K562 (cell line): Measurements from ENCODE around the gene CLSTN2. TPM values are rescaled to one million over a fixed set of nuclear protein-coding genes. Genes with fewer than 3 reads are reported as not detected.

Experiments
- ATAC-seq: fragments of 200-7000 bp; cut with Tn5 transposase; 3 replicates; pipeline ENCODE4 v1.9.1; 2020; ENCODE audit warnings: moderate library complexity
- BruUV-seq: library from RNA; stranded (reverse); fragments of 400-500 nt; replicated peaks from 2 replicates; lab custom pipeline; 2021; lab: Mats Ljungman, UMichigan
- CTCF ChIA-PET: fragments of 300-600 bp; formaldehyde crosslinking; extraction: SDS; loops from one replicate; lab custom pipeline; 2021; ENCODE audit warnings: low intra/inter-chr PET ratio; lab: Yijun Ruan, JAX
- POLR2A ChIA-PET: fragments of 300-600, 350-650 bp; sonication (Branson Sonifier 250); formaldehyde crosslinking; extraction: SDS; loops from one replicate; lab custom pipeline; 2021; ENCODE audit warnings: antibody characterized with exemption, inconsistent platforms; lab: Yijun Ruan, JAX
- DNase-seq, 4 experiments: peaks; one replicate each; pipeline versions ENCODE4 v3.0.0 to v3.0.0-alpha.2; 2011 to 2018; ENCODE audit warnings: low spot score in 3 of 4, mixed read lengths in 3 of 4; ENCODE audit errors: extremely low read depth in 1 of 4
- FAIRE-seq: peaks from 2 replicates; lab custom pipeline; 2011; peaks lifted over from hg19 to GRCh38; lab: Jason Lieb, UNC
- H2AFZ ChIP-seq: 2 replicates; pipeline ENCODE4 v1.6.0; 2011; ENCODE audit warnings: low read depth, low read length, control low read depth, inconsistent platforms
- H3K27ac ChIP-seq: fragments of 200-600 bp; 3 replicates; pipeline ENCODE4 v1.8.0; 2011; ENCODE audit warnings: low read depth, mild to moderate bottlenecking, control low read depth, inconsistent platforms, low read length, moderate library complexity, mixed read lengths; ENCODE audit errors: extremely low read depth
- H3K27me3 ChIP-seq, 2 experiments: fragments of 300-600 bp in 1 of 2; 2 replicates in 1 of 2; 3 replicates in 1 of 2; pipeline versions ENCODE4 v1.6.0 to v1.8.0; 2011; ENCODE audit warnings: inconsistent platforms in 2 of 2, low read length in 2 of 2, mild to moderate bottlenecking in 1 of 2, mixed read lengths in 1 of 2, moderate library complexity in 1 of 2; ENCODE audit not compliant: control insufficient read depth in 2 of 2, insufficient read depth in 2 of 2
- H3K36me3 ChIP-seq: fragments of 300-600 bp; 3 replicates; pipeline ENCODE4 v1.8.0; 2011; ENCODE audit warnings: mild to moderate bottlenecking, low read length, inconsistent platforms; ENCODE audit not compliant: control insufficient read depth, insufficient read depth
- H3K4me1 ChIP-seq, 2 experiments: fragments of 200-600 bp in 1 of 2; replicated peaks in 1 of 2; 2 replicates in 1 of 2; 3 replicates in 1 of 2; pipeline versions ENCODE4 v1.5.1 to v1.8.0; 2011; ENCODE audit warnings: inconsistent platforms in 2 of 2, low read length in 2 of 2, mild to moderate bottlenecking in 1 of 2, mixed read lengths in 1 of 2, moderate library complexity in 1 of 2; ENCODE audit not compliant: control insufficient read depth in 2 of 2, insufficient read depth in 2 of 2
- H3K4me2 ChIP-seq: 2 replicates; pipeline ENCODE4 v1.6.1; 2011; ENCODE audit warnings: low read length, control low read depth, inconsistent platforms, mixed read lengths; ENCODE audit not compliant: insufficient read depth
- H3K4me3 ChIP-seq: fragments of 200-600 bp; sonication (generic), shearing (Covaris generic); 2 replicates; pipeline ENCODE4 v1.5.1; 2016; ENCODE audit warnings: control low read depth, inconsistent platforms
- H3K79me2 ChIP-seq: fragments of 200-600 bp; 3 replicates; pipeline ENCODE4 v1.8.0; 2011; ENCODE audit warnings: low read length, inconsistent platforms; ENCODE audit not compliant: control insufficient read depth, insufficient read depth
- H3K9ac ChIP-seq, 2 experiments: 2 replicates each; pipeline versions ENCODE4 v1.6.0 to v1.6.1; 2011; ENCODE audit warnings: low read depth in 2 of 2, low read length in 2 of 2, control low read depth in 1 of 2, inconsistent platforms in 1 of 2, mild to moderate bottlenecking in 1 of 2, mixed read lengths in 1 of 2; ENCODE audit not compliant: insufficient read depth in 1 of 2
- H3K9me1 ChIP-seq: one replicate; pipeline ENCODE4 v1.6.0; 2011; ENCODE audit warnings: inconsistent platforms, mild to moderate bottlenecking, low read length, moderate library complexity; ENCODE audit not compliant: control insufficient read depth, insufficient read depth
- H3K9me3 ChIP-seq: replicated peaks from 2 replicates; pipeline ENCODE4 v1.5.1; 2011; ENCODE audit warnings: low read depth, low read length, inconsistent platforms; ENCODE audit not compliant: control insufficient read depth, insufficient read depth
- H4K20me1 ChIP-seq: replicated peaks from 2 replicates; pipeline ENCODE4 v1.6.1; 2011; ENCODE audit warnings: low read length, inconsistent platforms, mixed read lengths; ENCODE audit not compliant: control insufficient read depth, insufficient read depth
- TBL1XR1 ChIP-seq, 2 experiments: IDR thresholded peaks; 2 replicates each; pipeline ENCODE4 v1.6.1; 2012; ENCODE audit warnings: improper control_type of control experiment in 2 of 2, low read length in 2 of 2, mild to moderate bottlenecking in 1 of 2
- ZNF12 ChIP-seq: sonication (generic); formaldehyde crosslinking; IDR thresholded peaks from 2 replicates; pipeline ENCODE4 v1.4.0; 2020; ENCODE audit warnings: mild to moderate bottlenecking, missing genetic modification reagents
- ZNF551 ChIP-seq: fragments of 250-450 bp; sonication (Bioruptor Pico); IDR thresholded peaks from 2 replicates; pipeline ENCODE4 v1.5.0; 2021; ENCODE audit warnings: mild to moderate bottlenecking, moderate library complexity
- WGBS: fragments of 100-300 bp; shearing (Covaris generic); methylation state at CpG from one replicate; pipeline ENCODE4 v1.1.6; 2016; ENCODE audit warnings: low coverage, mixed read lengths; ENCODE audit not compliant: insufficient coverage; ENCODE audit errors: missing lambda C conversion rate; 5-methylcytosine and 5-hydroxymethylcytosine counted together
- in situ Hi-C: fragments of 300-500 bp; cut with MboI; formaldehyde crosslinking; loops from 4 replicates; pipeline ENCODE4 v1.15.0; 2018; ENCODE audit warnings: inconsistent platforms, mixed read lengths
- intact Hi-C: fragments of 100-400 bp; cut with micrococcal nuclease; formaldehyde crosslinking; loops from 2 replicates; pipeline ENCODE4 v1.14.2; 2022
- polyA plus RNA-seq, 8 experiments: library from polyadenylated mRNA; depleted of rRNA in 4 of 8; stranded (reverse) in 5 of 8; unstranded in 3 of 8; fragments of >200 nt; fragmentation: Nextera tagmentation in 2 of 8; fragmentation: Illumina TruSeq in 1 of 8; extraction: Ambion mirVana in 2 of 8; extraction: Trizol in 1 of 8; gene quantifications; 2 replicates each; pipeline versions ENCODE4 v1.2.1 to v1.2.3, GENCODE V29; 2011 to 2014; ENCODE audit warnings: inconsistent platforms in 1 of 8, missing spikeins in 1 of 8
- total RNA-seq, 7 experiments: library from RNA; depleted of rRNA in 6 of 7; stranded (reverse); fragments of >200 nt in 6 of 7; fragmentation: Illumina TruSeq in 2 of 7; extraction: Trizol in 2 of 7; gene quantifications; 2 replicates each; pipeline versions ENCODE4 v1.2.1 to v1.2.3, GENCODE V29; 2011 to 2021; ENCODE audit warnings: low replicate concordance in 1 of 7
- TF ChIP-seq, protein P1 (sequence below): IDR thresholded peaks from 2 replicates; pipeline ENCODE4 v1.6.1; 2014; ENCODE audit warnings: antibody characterized with exemption
- TF ChIP-seq, protein P2 (sequence below): IDR thresholded peaks from 3 replicates; pipeline ENCODE4 v1.6.1; 2011; ENCODE audit warnings: borderline replicate concordance, mild to moderate bottlenecking, moderate library complexity; ENCODE audit not compliant: insufficient read length; ENCODE audit errors: extremely low read depth
- TF ChIP-seq, protein P3 (sequence below): fragments of 450-650 bp; formaldehyde crosslinking; IDR thresholded peaks from 2 replicates; pipeline ENCODE4 v1.4.0; 2020; ENCODE audit warnings: mild to moderate bottlenecking, mixed read lengths

Gene CLSTN2
- total and polyA plus RNA-seq, 9 of the 15 experiments (the other 6 are each of a cell fraction or from before 2014, with no cell fraction given), result 0.02 to 0.04 (median 0.04) TPM; not detected in 6

DNA sequence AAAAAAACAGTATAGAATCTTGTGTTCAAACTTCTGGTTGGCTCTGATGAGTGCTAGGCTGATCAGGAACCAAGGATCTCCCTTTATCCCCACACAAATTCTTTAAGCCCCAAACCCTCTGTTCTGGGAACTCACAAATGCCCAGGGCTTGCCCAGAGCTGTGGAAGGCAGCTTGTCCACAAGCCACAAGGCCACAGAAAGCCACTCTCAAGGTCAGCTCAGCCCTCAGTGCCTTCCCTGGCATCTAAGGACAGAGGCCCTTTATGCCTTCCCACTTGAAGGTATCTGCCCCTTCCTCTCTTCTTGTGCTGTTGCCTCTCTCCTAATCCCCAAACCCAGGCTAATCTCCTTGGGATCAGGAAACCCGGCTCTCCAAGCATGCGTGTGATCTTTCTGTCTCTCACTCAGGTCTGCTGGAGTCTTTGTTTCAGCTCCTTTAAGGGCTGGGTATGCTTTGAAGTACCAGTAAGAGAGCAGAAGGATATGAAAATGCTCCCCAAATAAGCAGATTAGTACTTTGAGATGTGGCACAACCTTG is 597.9 kb downstream of the CLSTN2 start:
- 0% methylated on average over 1 of the region's 2 CpGs for WGBS

More for the DNA sequence above, 597.9 kb downstream of the CLSTN2 start:
- in situ Hi-C loops, result no loop called here
- ATAC-seq, result no peak
- H3K9me1 ChIP-seq, result no peaks in the 10 kb centered on the region
- no peaks in the 10 kb centered on the region for H3K9me3 ChIP-seq
- H3K27me3 ChIP-seq, result no peaks in the 10 kb centered on the region
- no peak for DNase-seq
- BruUV-seq, result no TSS peak
- H3K27ac ChIP-seq, result no peak overlapping the region
- FAIRE-seq, result no peak
- no peaks in the 10 kb centered on the region for H3K36me3 ChIP-seq
- H2AFZ ChIP-seq, result no peak overlapping the region
- H3K9ac ChIP-seq, result no peak overlapping the region
- H3K4me3 ChIP-seq, result no peak overlapping the region
- H3K79me2 ChIP-seq, result no peaks in the 10 kb centered on the region
- no peak overlapping the region for H3K4me2 ChIP-seq
- intact Hi-C loops, result no loop called here
- no peaks in the 10 kb centered on the region for H3K4me1 ChIP-seq
- no peaks in the 10 kb centered on the region for H4K20me1 ChIP-seq
- POLR2A ChIA-PET, result no interaction called here
- TF ChIP-seq, protein P1, sequence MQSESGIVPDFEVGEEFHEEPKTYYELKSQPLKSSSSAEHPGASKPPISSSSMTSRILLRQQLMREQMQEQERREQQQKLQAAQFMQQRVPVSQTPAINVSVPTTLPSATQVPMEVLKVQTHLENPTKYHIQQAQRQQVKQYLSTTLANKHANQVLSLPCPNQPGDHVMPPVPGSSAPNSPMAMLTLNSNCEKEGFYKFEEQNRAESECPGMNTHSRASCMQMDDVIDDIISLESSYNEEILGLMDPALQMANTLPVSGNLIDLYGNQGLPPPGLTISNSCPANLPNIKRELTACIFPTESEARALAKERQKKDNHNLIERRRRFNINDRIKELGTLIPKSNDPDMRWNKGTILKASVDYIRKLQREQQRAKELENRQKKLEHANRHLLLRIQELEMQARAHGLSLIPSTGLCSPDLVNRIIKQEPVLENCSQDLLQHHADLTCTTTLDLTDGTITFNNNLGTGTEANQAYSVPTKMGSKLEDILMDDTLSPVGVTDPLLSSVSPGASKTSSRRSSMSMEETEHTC, result no peak
- no peak for TF ChIP-seq ZNF551 (CRISPR knock-in tag)
- TF ChIP-seq, protein P2, sequence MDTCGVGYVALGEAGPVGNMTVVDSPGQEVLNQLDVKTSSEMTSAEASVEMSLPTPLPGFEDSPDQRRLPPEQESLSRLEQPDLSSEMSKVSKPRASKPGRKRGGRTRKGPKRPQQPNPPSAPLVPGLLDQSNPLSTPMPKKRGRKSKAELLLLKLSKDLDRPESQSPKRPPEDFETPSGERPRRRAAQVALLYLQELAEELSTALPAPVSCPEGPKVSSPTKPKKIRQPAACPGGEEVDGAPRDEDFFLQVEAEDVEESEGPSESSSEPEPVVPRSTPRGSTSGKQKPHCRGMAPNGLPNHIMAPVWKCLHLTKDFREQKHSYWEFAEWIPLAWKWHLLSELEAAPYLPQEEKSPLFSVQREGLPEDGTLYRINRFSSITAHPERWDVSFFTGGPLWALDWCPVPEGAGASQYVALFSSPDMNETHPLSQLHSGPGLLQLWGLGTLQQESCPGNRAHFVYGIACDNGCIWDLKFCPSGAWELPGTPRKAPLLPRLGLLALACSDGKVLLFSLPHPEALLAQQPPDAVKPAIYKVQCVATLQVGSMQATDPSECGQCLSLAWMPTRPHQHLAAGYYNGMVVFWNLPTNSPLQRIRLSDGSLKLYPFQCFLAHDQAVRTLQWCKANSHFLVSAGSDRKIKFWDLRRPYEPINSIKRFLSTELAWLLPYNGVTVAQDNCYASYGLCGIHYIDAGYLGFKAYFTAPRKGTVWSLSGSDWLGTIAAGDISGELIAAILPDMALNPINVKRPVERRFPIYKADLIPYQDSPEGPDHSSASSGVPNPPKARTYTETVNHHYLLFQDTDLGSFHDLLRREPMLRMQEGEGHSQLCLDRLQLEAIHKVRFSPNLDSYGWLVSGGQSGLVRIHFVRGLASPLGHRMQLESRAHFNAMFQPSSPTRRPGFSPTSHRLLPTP, result no peak
- no peak for TF ChIP-seq TBL1XR1 (IDR thresholded peaks at IDR 0.05; ENCODE audit: low read length in 2 of 2)
- TF ChIP-seq ZNF12, result no peak
- TF ChIP-seq, protein P3, sequence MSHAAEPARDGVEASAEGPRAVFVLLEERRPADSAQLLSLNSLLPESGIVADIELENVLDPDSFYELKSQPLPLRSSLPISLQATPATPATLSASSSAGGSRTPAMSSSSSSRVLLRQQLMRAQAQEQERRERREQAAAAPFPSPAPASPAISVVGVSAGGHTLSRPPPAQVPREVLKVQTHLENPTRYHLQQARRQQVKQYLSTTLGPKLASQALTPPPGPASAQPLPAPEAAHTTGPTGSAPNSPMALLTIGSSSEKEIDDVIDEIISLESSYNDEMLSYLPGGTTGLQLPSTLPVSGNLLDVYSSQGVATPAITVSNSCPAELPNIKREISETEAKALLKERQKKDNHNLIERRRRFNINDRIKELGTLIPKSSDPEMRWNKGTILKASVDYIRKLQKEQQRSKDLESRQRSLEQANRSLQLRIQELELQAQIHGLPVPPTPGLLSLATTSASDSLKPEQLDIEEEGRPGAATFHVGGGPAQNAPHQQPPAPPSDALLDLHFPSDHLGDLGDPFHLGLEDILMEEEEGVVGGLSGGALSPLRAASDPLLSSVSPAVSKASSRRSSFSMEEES (CRISPR knock-in tag), result no peak
- TF ChIP-seq, all 486 proteins: peak for 0
- CTCF ChIA-PET, result no interaction called here
